Stomach smooth muscle (tissue), 2 donors: ENCODE data around the gene KCNQ2.

Experiments
- H3K27ac ChIP-seq: one replicate; pipeline ENCODE4 v1.7.0; 2013; ENCODE audit warnings: mild to moderate bottlenecking, low read length, inconsistent platforms
- H3K27me3 ChIP-seq, 2 donors: one replicate each; pipeline ENCODE4 v1.7.0; 2013; ENCODE audit warnings: low read length in 2 of 2; ENCODE audit not compliant: insufficient read depth in 2 of 2, control insufficient read depth in 1 of 2
- H3K36me3 ChIP-seq, 2 donors: one replicate each; pipeline ENCODE4 v1.7.0; 2013; ENCODE audit warnings: low read length in 2 of 2; ENCODE audit not compliant: control insufficient read depth in 2 of 2, insufficient read depth in 2 of 2
- H3K4me1 ChIP-seq: one replicate; pipeline ENCODE4 v1.7.0; 2013; ENCODE audit warnings: low read length; ENCODE audit not compliant: control insufficient read depth, insufficient read depth
- H3K4me3 ChIP-seq, 2 donors: one replicate each; pipeline ENCODE4 v1.7.0; 2013; ENCODE audit warnings: low read length in 2 of 2
- H3K9ac ChIP-seq, 2 donors: one replicate each; pipeline ENCODE4 v1.7.0; 2013; ENCODE audit warnings: low read length in 2 of 2, mild to moderate bottlenecking in 1 of 2
- H3K9me3 ChIP-seq, 2 donors: one replicate each; pipeline ENCODE4 v1.7.0; 2013; ENCODE audit warnings: low read length in 2 of 2; ENCODE audit not compliant: control insufficient read depth in 2 of 2
- donor health status: healthy.
- donor health status: Pancreatic carcinoma.

Gene KCNQ2

GRCh38 chr20:63500902-63501817 lies 28.7 kb upstream of the KCNQ2 start:
- no peak overlapping the region for H3K9ac ChIP-seq
- peaks cover 20 to 38% of the 10 kb centered on the region in 2 donors for H3K27me3 ChIP-seq
- peaks cover 8 to 16% of the 10 kb centered on the region in 2 donors for H3K9me3 ChIP-seq
- no peak overlapping the region for H3K27ac ChIP-seq
- H3K36me3 ChIP-seq, result no peaks in the 10 kb centered on the region
- H3K4me3 ChIP-seq, result no peak overlapping the region
- H3K4me1 ChIP-seq, result peaks cover 16% of the 10 kb centered on the region

- Histone ChIP-seq H3K4me3 (no peak overlapping the region), H3K4me1 (peaks cover 17% of the 10 kb centered on the region), H3K27me3 (peaks cover 23 to 35% of the 10 kb centered on the region in 2 donors), H3K9ac (no peak overlapping the region), H3K36me3 (no peaks in the 10 kb centered on the region), H3K9me3 (peaks cover 8 to 10% of the 10 kb centered on the region in 2 donors), H3K27ac (no peak overlapping the region)
Measured at GRCh38 chr20:63500151-63500901, 27.9 kb upstream of the KCNQ2 start.

DNA sequence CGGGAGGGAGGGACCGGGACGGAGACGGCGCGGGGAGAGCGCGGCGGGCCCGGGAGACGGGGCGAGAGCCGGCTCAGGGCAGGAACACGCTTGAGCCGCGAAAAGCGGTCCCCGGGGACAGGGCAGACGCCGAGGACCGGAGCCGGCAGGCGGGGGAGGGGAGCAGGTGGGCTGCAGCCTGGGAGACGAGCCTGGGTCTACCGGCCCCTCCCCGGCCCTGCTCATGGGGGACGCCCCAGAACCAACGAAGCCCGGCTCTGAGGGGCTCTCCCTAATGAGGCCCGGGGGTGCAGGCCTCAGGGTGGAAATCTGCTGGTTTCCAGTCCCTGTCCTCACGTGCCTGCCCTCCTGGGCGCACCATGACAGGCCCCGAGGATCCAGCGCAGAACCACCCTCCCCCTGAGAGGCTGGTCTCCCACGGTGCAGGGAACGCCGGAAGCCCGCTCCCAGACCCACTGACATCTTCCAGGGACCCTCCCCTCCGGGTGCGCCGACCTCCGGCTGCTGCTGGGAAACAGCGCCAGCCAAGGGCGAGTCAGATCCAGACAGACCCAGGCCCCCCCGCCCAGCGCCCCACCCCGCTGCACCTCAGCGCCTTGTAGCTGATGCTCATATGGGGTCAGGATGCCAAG lies 27.0 kb upstream of the KCNQ2 start:
- no peaks in the 10 kb centered on the region for H3K36me3 ChIP-seq
- peak overlapping the region in 1 of 2 donors; percentile 55 for H3K4me3 ChIP-seq
- H3K27ac ChIP-seq, result no peak overlapping the region
- H3K4me1 ChIP-seq, result peaks cover 17% of the 10 kb centered on the region
- H3K27me3 ChIP-seq, result peaks cover 23 to 30% of the 10 kb centered on the region in 2 donors
- no peak overlapping the region for H3K9ac ChIP-seq
- peaks cover 0 to 2% of the 10 kb centered on the region in 2 donors for H3K9me3 ChIP-seq

- peaks cover 23 to 30% of the 10 kb centered on the region in 2 donors for H3K27me3 ChIP-seq
- H3K9me3 ChIP-seq, result no peaks in the 10 kb centered on the region
- no peaks in the 10 kb centered on the region for H3K36me3 ChIP-seq
- no peak within 1 kb of the TSS for H3K27ac ChIP-seq
- no peak within 1 kb of the TSS for H3K9ac ChIP-seq
- peaks cover 17% of the 10 kb centered on the region for H3K4me1 ChIP-seq
- H3K4me3 ChIP-seq, result peak within 1 kb of the TSS in 1 of 2 donors; percentile 55
Measured at GRCh38 chr20:63498960-63499337, 26.5 kb upstream of the KCNQ2 start, which contains the start of gene EEF1A2. Gene EEF1A2 (minus strand): TSS chr20:63499083. CDS start chr20:63497763, 1,320 bp downstream.

DNA sequence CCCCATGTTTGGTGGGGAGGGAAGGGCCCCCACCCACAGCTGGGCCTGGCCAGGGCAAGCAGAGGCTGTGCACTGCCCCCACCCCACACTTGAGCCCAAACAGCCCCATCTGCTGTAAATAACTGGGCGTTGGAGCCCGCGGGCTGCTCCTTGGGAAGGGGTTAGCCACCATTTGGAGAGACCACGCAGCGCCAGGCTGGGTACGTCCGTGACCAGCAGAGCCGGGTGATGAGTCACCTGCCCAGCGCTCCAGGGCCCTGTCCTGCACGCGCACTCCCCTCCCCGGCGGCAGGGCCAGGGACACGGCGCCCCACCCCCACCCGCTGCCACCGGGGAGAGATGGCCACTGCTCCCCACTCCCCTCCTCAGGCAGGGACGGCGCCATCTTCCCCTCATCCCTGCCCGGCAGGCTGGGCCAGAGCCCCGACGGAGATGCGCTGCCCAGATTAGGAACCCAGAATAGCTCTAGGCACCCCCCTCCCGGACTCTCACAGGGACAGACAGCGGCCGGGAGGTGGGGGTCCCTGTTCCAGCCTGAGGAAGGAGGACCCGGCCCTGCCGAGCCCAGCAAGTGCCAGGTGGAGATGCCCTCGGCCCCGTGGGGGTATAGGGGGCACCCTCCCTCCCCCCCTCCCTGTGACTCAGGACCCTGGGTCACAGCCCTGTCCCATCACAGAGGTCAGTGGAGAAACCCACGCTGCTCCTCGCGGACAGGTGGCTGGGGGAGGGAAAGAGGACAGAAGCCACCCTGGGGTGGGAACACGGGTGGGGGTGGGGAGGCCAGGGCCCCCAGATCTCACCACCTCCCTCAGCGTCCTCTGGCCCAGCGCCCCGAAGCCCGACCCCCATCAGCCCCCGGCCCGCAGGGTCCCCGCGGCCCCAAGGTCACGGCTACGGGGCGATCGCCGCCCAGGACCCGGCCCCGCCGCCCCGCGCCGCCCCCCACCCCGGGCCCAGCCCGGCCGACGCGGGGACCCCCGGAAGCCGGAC lies 25.8 kb upstream of the KCNQ2 start:
- H3K9me3 ChIP-seq, result no peaks in the 10 kb centered on the region
- no peak overlapping the region for H3K4me3 ChIP-seq
- H3K9ac ChIP-seq, result no peak overlapping the region
- H3K36me3 ChIP-seq, result no peaks in the 10 kb centered on the region
- H3K4me1 ChIP-seq, result peaks cover 17% of the 10 kb centered on the region
- H3K27ac ChIP-seq, result no peak overlapping the region
- H3K27me3 ChIP-seq, result peaks cover 23 to 26% of the 10 kb centered on the region in 2 donors

GRCh38 chr20:63497138-63497945 lies 24.9 kb upstream of the KCNQ2 start:
- Histone ChIP-seq H3K4me1 (peaks cover 17% of the 10 kb centered on the region), H3K36me3 (no peaks in the 10 kb centered on the region), H3K27ac (no peak overlapping the region), H3K4me3 (no peak overlapping the region), H3K9me3 (no peaks in the 10 kb centered on the region), H3K9ac (no peak overlapping the region), H3K27me3 (peaks cover 21 to 23% of the 10 kb centered on the region in 2 donors)

DNA sequence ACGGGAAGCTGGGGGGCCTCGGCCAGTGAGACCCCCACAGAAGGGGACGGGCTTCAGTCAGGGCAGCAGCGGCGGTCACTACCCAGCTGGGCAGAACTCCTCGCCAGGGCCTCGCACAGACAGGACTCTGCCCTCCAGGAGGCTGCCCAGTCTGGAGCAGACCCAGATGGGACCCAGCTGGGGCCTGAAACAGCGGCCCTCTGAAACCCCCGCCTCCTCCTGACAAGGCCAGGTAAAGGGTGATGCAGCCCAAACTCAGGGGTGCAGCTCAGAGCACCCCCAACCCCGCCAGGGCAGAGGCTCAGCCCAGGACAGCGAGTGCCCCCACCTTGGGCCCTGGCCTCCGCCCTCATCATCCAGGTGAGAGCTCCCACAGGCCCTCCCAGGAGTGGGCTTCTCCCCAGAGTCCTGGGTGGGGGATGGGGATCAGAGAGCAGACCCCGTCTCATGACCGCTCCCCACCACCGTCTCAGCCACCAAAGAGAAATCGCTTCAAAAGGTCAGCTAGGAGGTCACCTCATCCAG lies 24.2 kb upstream of the KCNQ2 start:
- Histone ChIP-seq H3K27me3 (peaks cover 17 to 23% of the 10 kb centered on the region in 2 donors), H3K9me3 (no peaks in the 10 kb centered on the region), H3K36me3 (no peaks in the 10 kb centered on the region), H3K4me1 (peaks cover 17% of the 10 kb centered on the region), H3K9ac (peak overlapping the region in 1 of 2 donors; percentile 59), H3K4me3 (peak overlapping the region in 1 of 2 donors; percentile 71), H3K27ac (no peak overlapping the region)

DNA sequence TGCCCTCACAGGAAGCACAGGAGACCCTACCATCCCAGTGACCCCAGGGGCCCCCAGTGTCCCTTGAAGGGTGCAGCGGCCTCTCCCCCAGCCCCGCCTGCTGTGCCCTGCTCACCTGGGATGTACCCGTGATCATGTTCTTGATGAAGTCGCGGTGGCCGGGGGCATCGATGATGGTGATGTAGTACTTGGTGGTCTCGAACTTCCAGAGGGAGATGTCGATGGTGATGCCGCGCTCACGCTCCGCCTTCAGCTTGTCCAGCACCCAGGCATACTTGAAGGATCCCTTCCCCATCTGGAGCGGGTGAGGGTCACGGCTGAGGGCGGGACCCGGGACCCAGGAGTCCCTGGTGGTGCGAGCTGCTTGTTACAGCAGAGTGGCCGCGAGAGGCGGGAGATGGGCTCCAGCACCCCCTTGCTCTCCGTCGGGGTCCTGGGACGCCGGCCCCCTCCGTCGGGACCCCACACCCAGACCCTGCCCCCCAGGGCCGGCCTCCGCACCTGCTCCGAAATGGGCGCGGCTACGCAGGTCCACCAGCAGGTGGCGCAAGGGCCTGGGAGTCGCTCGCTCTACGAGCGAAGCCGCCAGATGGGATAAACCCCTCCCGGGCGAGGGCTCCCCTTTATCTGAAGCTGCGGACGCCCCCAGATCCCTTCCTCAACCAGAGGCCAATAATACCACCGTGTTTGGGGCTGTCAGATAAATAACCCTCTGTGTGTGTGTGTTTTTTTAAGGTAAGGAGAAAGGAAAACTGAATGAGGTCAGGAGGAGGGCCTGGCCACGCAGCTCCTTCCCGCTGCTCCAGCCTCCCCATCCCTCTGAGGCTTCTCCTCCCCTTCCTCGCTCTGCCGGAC lies 23.5 kb upstream of the KCNQ2 start:
- H3K4me1 ChIP-seq, result peaks cover 17% of the 10 kb centered on the region
- no peak overlapping the region for H3K27ac ChIP-seq
- no peaks in the 10 kb centered on the region for H3K9me3 ChIP-seq
- peak overlapping the region in 1 of 2 donors; percentile 59 for H3K9ac ChIP-seq
- peaks cover 19 to 25% of the 10 kb centered on the region in 2 donors for H3K27me3 ChIP-seq
- no peaks in the 10 kb centered on the region for H3K36me3 ChIP-seq
- H3K4me3 ChIP-seq, result peak overlapping the region; percentile 67 to 71
